Measurements from ENCODE around the gene LRRC8B.

Gene LRRC8B

DNA sequence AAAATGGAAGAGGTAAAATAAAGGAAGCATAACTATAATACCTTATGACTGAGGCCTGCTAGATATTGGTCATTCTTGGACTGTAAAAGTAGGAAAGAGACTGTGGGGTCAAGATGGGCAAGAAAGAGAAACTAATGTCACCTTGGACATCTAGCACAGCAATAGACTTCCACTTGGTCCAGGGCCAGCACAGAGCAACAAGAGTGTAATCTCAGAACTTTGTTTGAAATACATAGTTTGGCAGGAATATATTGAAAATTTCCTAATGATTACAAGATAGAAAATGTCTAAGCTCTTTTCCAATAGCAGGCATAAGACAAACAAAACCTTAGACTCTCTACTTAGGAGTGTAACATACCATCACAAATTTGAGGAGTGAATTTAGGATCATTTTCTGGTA is 112.9 kb downstream of the LRRC8B start:
- no peak for DNase-seq

- no peak for DNase-seq
These were observed 115.8 kb downstream of the LRRC8B start for GRCh38 chr1:89640440-89640839.

- DNase-seq: no peak
These were observed 117.2 kb downstream of the LRRC8B start for GRCh38 chr1:89641781-89642180.

- DNase-seq: no peak
These were observed 118.9 kb downstream of the LRRC8B start for GRCh38 chr1:89643577-89643976.

GRCh38 chr1:89644119-89644814 is 119.6 kb downstream of the LRRC8B start:
- no peak for DNase-seq

DNA sequence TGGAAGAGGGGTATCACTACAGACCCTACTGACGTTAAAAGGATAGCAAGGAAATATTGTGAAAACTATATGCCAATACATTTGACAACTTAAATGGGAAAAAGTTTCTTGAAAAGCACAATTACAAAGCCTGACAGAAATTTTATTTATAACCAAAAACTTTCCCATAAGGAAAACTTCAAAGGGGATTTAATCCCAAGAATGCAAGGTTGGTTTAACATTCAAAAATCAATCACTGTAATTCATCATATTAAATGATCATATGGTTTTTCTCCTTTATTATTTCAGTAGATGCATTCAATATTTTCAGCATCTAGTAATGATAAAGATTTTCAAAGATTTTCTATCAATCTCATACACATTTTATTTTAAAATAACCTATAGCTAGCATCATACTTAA is 121.6 kb downstream of the LRRC8B start:
- no peak for DNase-seq
